ENCODE data around the gene MAPK8IP3. TPM values are rescaled to one million over a fixed set of nuclear protein-coding genes. Genes with fewer than 3 reads are reported as not detected.

Gene MAPK8IP3
- total and polyA plus RNA-seq, 9 of the 15 experiments (the other 6 are each of a cell fraction or from before 2014, with no cell fraction given), result 0.17 to 58.7 (median 16.7) TPM

- TF ChIP-seq MEIS2 (IDR thresholded peaks at IDR 0.05; ENCODE audit: partially characterized antibody) (peak; percentile 49), SRSF1 (IDR thresholded peaks at IDR 0.05; ENCODE audit: low read depth, low read length) (no peak), STAT5A (IDR thresholded peaks at IDR 0.05; ENCODE audit: borderline replicate concordance, low read length) (no peak), NUFIP1 (IDR thresholded peaks at IDR 0.05; ENCODE audit: partially characterized antibody) (no peak), NFYB (IDR thresholded peaks at IDR 0.05; ENCODE audit: extremely low read depth, insufficient read length) (peak; percentile 87), FUS (optimal IDR thresholded peaks at IDR 0.05; ENCODE audit: low read depth, low read length) (peak; percentile 23), EP300 (IDR thresholded peaks at IDR 0.05; ENCODE audit: low read length) (no peak), ZEB2 (IDR thresholded peaks at IDR 0.05) (peak; percentile 29; the same call in 1 of the 2 replicates), RBFOX2 (IDR thresholded peaks at IDR 0.05; ENCODE audit: low read depth, low read length) (peak; percentile 90), RBM34 (IDR thresholded peaks at IDR 0.05; ENCODE audit: borderline replicate concordance, insufficient read depth, low read length) (0 out of 2 replicates have a peak, but pooled peaks have one; percentile 47), ZNF384 (IDR thresholded peaks at IDR 0.05; ENCODE audit: low read depth, low read length) (no peak), OTX1 (CRISPR knock-in tag; IDR thresholded peaks at IDR 0.05) (no peak), ELF1 (tag; IDR thresholded peaks at IDR 0.05) (no peak), FOXP1 (CRISPR knock-in tag; IDR thresholded peaks at IDR 0.05) (no peak), STAT5B (CRISPR knock-in tag; IDR thresholded peaks at IDR 0.05) (no peak), TFAP4 (CRISPR knock-in tag; IDR thresholded peaks at IDR 0.05; ENCODE audit: borderline replicate concordance) (no peak), NELFE (IDR thresholded peaks at IDR 0.05; ENCODE audit: insufficient read depth, insufficient read length) (no peak), TBP (optimal IDR thresholded peaks at IDR 0.05; ENCODE audit: low read depth, low read length) (peak; percentile 83), MEF2D (tag; conservative IDR thresholded peaks at IDR 0.05; ENCODE audit: low read depth) (no peak), IRF1 (CRISPR knock-in tag; IDR thresholded peaks at IDR 0.05; ENCODE audit: borderline replicate concordance) (no peak), PHF21A (IDR thresholded peaks at IDR 0.05; ENCODE audit: borderline replicate concordance, low read depth) (no peak), BMI1 (IDR thresholded peaks at IDR 0.05; ENCODE audit: low read length) (no peak), YY1 (IDR thresholded peaks at IDR 0.05; ENCODE audit: borderline replicate concordance in 1 of 3, control insufficient read depth in 1 of 3, extremely low read depth in 1 of 3, insufficient read depth in 3 of 3, insufficient read length in 1 of 3, insufficient replicate concordance in 2 of 3, low read depth in 1 of 3, low read length in 2 of 3) (peak in 2 of 3 experiments; percentile 40 to 77)
- TF ChIP-seq, protein P1, sequence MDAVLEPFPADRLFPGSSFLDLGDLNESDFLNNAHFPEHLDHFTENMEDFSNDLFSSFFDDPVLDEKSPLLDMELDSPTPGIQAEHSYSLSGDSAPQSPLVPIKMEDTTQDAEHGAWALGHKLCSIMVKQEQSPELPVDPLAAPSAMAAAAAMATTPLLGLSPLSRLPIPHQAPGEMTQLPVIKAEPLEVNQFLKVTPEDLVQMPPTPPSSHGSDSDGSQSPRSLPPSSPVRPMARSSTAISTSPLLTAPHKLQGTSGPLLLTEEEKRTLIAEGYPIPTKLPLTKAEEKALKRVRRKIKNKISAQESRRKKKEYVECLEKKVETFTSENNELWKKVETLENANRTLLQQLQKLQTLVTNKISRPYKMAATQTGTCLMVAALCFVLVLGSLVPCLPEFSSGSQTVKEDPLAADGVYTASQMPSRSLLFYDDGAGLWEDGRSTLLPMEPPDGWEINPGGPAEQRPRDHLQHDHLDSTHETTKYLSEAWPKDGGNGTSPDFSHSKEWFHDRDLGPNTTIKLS (IDR thresholded peaks at IDR 0.05; ENCODE audit: borderline replicate concordance, low read depth), result peak; percentile 45; the same call in 1 of the 2 replicates
- TF ChIP-seq, protein P2, sequence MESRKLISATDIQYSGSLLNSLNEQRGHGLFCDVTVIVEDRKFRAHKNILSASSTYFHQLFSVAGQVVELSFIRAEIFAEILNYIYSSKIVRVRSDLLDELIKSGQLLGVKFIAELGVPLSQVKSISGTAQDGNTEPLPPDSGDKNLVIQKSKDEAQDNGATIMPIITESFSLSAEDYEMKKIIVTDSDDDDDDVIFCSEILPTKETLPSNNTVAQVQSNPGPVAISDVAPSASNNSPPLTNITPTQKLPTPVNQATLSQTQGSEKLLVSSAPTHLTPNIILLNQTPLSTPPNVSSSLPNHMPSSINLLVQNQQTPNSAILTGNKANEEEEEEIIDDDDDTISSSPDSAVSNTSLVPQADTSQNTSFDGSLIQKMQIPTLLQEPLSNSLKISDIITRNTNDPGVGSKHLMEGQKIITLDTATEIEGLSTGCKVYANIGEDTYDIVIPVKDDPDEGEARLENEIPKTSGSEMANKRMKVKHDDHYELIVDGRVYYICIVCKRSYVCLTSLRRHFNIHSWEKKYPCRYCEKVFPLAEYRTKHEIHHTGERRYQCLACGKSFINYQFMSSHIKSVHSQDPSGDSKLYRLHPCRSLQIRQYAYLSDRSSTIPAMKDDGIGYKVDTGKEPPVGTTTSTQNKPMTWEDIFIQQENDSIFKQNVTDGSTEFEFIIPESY (CRISPR knock-in tag; IDR thresholded peaks at IDR 0.05), result no peak
These were observed 28.0 kb upstream of the MAPK8IP3 start, which contains the start of gene JPT2 (continued) for GRCh38 chr16:1677942-1678499.
